Panc1 (cell line): ENCODE results near the gene WWOX. TPM values are rescaled to one million over a fixed set of nuclear protein-coding genes. Genes with fewer than 3 reads are reported as not detected.

ENCODE experiments used
- ATAC-seq: fragments of 200-7000 bp; cut with Tn5 transposase; 2 replicates; pipeline ENCODE4 v1.9.1; 2020; ENCODE audit warnings: mild to moderate bottlenecking, moderate library complexity
- BruUV-seq: library from RNA; stranded (reverse); fragments of 400-500 nt; replicated peaks from 2 replicates; lab custom pipeline; 2021; lab: Mats Ljungman, UMichigan
- CTCF ChIA-PET: fragments of 300-600 bp; sonication (Branson Sonifier 250); formaldehyde crosslinking; loops from one replicate; lab custom pipeline; 2022; ENCODE audit warnings: antibody characterized with exemption; lab: Charles Lee
- POLR2A ChIA-PET: fragments of 300-600 bp; sonication (Branson Sonifier 250); formaldehyde crosslinking; loops from one replicate; lab custom pipeline; 2022; ENCODE audit warnings: antibody characterized with exemption; lab: Charles Lee
- DNase-seq: peaks from one replicate; pipeline ENCODE4 v3.0.0-alpha.2; 2010; ENCODE audit warnings: low read depth, low spot score
- H3K27ac ChIP-seq: 2 replicates; pipeline ENCODE4 v1.5.1; 2011; ENCODE audit warnings: mild to moderate bottlenecking, low read length, inconsistent platforms
- H3K27me3 ChIP-seq: fragments of 200-500 bp; sonication (Bioruptor generic); 2 replicates; pipeline ENCODE4 v1.6.0; 2014; ENCODE audit warnings: low read length, inconsistent platforms; ENCODE audit not compliant: control insufficient read depth, insufficient read depth
- H3K36me3 ChIP-seq: fragments of 200-500 bp; sonication (Bioruptor generic); 2 replicates; pipeline ENCODE4 v1.5.1; 2014; ENCODE audit warnings: inconsistent platforms, mild to moderate bottlenecking, low read length, moderate library complexity; ENCODE audit not compliant: control insufficient read depth, insufficient read depth
- H3K4me1 ChIP-seq: 2 replicates; pipeline ENCODE4 v1.5.1; 2011; ENCODE audit warnings: inconsistent platforms, mild to moderate bottlenecking, low read length, moderate library complexity; ENCODE audit not compliant: control insufficient read depth, insufficient read depth
- H3K4me3 ChIP-seq, 2 experiments: 2 replicates each; pipeline ENCODE4 v1.5.1; 2011 to 2012; ENCODE audit warnings: low read depth in 2 of 2, low read length in 2 of 2, mild to moderate bottlenecking in 2 of 2, inconsistent platforms in 1 of 2, moderate library complexity in 1 of 2
- H3K9me3 ChIP-seq: fragments of 200-500 bp; sonication (Bioruptor generic); 2 replicates; pipeline ENCODE4 v1.5.1; 2014; ENCODE audit warnings: low read depth, mild to moderate bottlenecking, inconsistent platforms, low read length, moderate library complexity; ENCODE audit not compliant: control insufficient read depth, insufficient read depth
- POLR2AphosphoS5 ChIP-seq: IDR thresholded peaks from 2 replicates; pipeline ENCODE4 v1.6.1; 2012; ENCODE audit warnings: mild to moderate bottlenecking, low read depth, low read length, moderate library complexity
- REST ChIP-seq, 2 experiments: IDR thresholded peaks; 2 replicates each; pipeline ENCODE4 v1.6.1; 2011 to 2012; ENCODE audit warnings: low read depth in 2 of 2, control low read depth in 1 of 2, low read length in 1 of 2, mild to moderate bottlenecking in 1 of 2, moderate library complexity in 1 of 2; ENCODE audit not compliant: insufficient read depth in 1 of 2
- SIN3A ChIP-seq: IDR thresholded peaks from 2 replicates; pipeline ENCODE4 v1.6.1; 2012; ENCODE audit warnings: low read depth, mild to moderate bottlenecking, low read length, moderate library complexity, borderline replicate concordance; ENCODE audit not compliant: insufficient read depth
- TCF7L2 ChIP-seq: IDR thresholded peaks from 2 replicates; pipeline ENCODE4 v1.6.1; 2011; ENCODE audit warnings: mild to moderate bottlenecking, low read depth, low read length, inconsistent platforms
- in situ Hi-C: cut with HindIII; loops from 2 replicates; pipeline ENCODE4 v1.10.0; 2016; ENCODE audit warnings: low sequenced_read_pairs, low pct_unique_long_range_greater_than_20kb
- intact Hi-C: fragments of 100-400 bp; cut with micrococcal nuclease; formaldehyde crosslinking; loops from one replicate; pipeline ENCODE4 v1.10.0; 2022; ENCODE audit not compliant: unreplicated experiment
- total RNA-seq: library from RNA; stranded (reverse); gene quantifications from one replicate; pipeline ENCODE4 v1.2.1, GENCODE V29; 2021; ENCODE audit not compliant: unreplicated experiment
- TF ChIP-seq, protein P1 (sequence below): fragments of 450-650 bp; IDR thresholded peaks from 2 replicates; pipeline ENCODE4 v1.5.1; 2017; ENCODE audit warnings: mild to moderate bottlenecking

The WWOX gene
- total RNA-seq, 1 experiment from 2014 or later, result 12.5 TPM

DNA sequence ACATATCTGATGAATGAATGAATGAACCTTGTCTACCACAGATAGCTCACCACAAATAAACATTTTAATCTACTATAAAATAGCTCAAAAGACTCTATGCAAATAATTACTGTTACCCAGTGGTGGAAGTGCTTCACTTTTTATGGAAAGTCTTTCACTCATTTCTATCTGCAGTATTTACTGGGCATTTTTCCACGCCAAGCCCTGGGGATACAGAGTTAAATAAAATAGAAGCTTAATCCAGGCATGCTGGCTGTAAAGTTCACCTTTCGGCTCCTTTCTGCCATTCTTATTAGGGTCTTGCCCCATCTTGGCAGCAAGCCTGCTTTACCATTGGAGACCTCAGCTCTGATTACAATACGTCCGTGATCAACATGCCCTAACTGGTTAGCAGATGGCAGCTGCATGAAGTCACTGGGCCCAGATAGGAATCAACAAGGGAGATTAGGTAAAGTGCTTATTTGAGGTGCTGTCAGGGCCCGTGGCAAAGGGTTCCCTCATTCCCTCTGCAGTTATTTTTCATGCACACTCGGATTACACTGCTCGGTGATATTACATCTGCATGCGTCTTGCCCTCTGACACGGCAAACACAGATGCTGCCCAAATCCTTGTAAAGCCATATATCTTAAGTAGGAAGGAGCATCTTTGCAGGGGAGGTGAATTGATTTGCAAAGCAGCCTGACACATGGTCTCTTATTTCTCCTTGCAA is 648.9 kb downstream of the WWOX start:
- DNase-seq, result no peak
- no peak overlapping the region for H3K4me3 ChIP-seq
- no peak for TF ChIP-seq SIN3A
- TF ChIP-seq, protein P1, sequence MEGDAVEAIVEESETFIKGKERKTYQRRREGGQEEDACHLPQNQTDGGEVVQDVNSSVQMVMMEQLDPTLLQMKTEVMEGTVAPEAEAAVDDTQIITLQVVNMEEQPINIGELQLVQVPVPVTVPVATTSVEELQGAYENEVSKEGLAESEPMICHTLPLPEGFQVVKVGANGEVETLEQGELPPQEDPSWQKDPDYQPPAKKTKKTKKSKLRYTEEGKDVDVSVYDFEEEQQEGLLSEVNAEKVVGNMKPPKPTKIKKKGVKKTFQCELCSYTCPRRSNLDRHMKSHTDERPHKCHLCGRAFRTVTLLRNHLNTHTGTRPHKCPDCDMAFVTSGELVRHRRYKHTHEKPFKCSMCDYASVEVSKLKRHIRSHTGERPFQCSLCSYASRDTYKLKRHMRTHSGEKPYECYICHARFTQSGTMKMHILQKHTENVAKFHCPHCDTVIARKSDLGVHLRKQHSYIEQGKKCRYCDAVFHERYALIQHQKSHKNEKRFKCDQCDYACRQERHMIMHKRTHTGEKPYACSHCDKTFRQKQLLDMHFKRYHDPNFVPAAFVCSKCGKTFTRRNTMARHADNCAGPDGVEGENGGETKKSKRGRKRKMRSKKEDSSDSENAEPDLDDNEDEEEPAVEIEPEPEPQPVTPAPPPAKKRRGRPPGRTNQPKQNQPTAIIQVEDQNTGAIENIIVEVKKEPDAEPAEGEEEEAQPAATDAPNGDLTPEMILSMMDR, result no peak
- no peak for TF ChIP-seq TCF7L2
- no peak for TF ChIP-seq REST (IDR thresholded peaks at IDR 0.05; ENCODE audit: insufficient read depth in 1 of 2, low read depth in 2 of 2, low read length in 1 of 2)
- TF ChIP-seq POLR2AphosphoS5, result no peak
- in situ Hi-C loops, result no loop called here
- intact Hi-C loops, result no loop called here
- no peaks in the 10 kb centered on the region for H3K27me3 ChIP-seq
- H3K36me3 ChIP-seq, result no peaks in the 10 kb centered on the region
- H3K27ac ChIP-seq, result no peak overlapping the region
- ChIA-PET CTCF (interaction anchor here (0.8 kb wide), 1 partner anchor 1316 kb away, joined by 3 read pairs; no protein-coding TSS in a partner anchor), POLR2A (interaction anchor here (0.6 kb wide), 1 partner anchor 294 kb away, joined by 7 read pairs; no protein-coding TSS in a partner anchor)
- H3K4me1 ChIP-seq, result no peaks in the 10 kb centered on the region
- no peaks in the 10 kb centered on the region for H3K9me3 ChIP-seq
- BruUV-seq, result no TSS peak
- no peak for ATAC-seq

GRCh38 chr16:78749745-78750268 is 650.4 kb downstream of the WWOX start:
- no peaks in the 10 kb centered on the region for H3K9me3 ChIP-seq
- no peaks in the 10 kb centered on the region for H3K36me3 ChIP-seq
- H3K4me1 ChIP-seq, result no peaks in the 10 kb centered on the region
- no peak for ATAC-seq
- in situ Hi-C loops, result no loop called here
- BruUV-seq, result no TSS peak
- TF ChIP-seq POLR2AphosphoS5, result no peak
- TF ChIP-seq, protein P1, result no peak
- no peak for TF ChIP-seq REST (IDR thresholded peaks at IDR 0.05; ENCODE audit: insufficient read depth in 1 of 2, low read depth in 2 of 2, low read length in 1 of 2)
- TF ChIP-seq TCF7L2, result no peak
- no peak for TF ChIP-seq SIN3A
- H3K27me3 ChIP-seq, result no peaks in the 10 kb centered on the region
- H3K4me3 ChIP-seq, result no peak overlapping the region
- DNase-seq, result no peak
- H3K27ac ChIP-seq, result no peak overlapping the region
- POLR2A ChIA-PET, result no interaction called here
- CTCF ChIA-PET, result no interaction called here
- intact Hi-C loops, result no loop called here
